H9 (cell line): ENCODE measurements around the gene WDR7. TPM values are rescaled to one million over a fixed set of nuclear protein-coding genes. Genes with fewer than 3 reads are reported as not detected.
A peak's percentile ranks its signal among the peaks of the same experiment; 100 is the strongest.

ENCODE experiments used
- DNase-seq: peaks from one replicate; pipeline ENCODE4 v3.0.0-alpha.2; 2017
- H2AFZ ChIP-seq: one replicate; pipeline ENCODE4 v1.6.1; 2013; ENCODE audit warnings: mild to moderate bottlenecking, low read length, control low read depth, moderate library complexity
- H2AK5ac ChIP-seq: 2 replicates; pipeline ENCODE4 v1.6.1; 2013; ENCODE audit warnings: low read length, control low read depth, mixed read lengths; ENCODE audit not compliant: insufficient read length
- H2BK120ac ChIP-seq: one replicate; pipeline ENCODE4 v1.6.1; 2013; ENCODE audit warnings: low read depth, mild to moderate bottlenecking, low read length, control low read depth, inconsistent platforms; ENCODE audit not compliant: poor library complexity, severe bottlenecking
- H2BK12ac ChIP-seq: 2 replicates; pipeline ENCODE4 v1.6.1; 2013; ENCODE audit warnings: low read length, control low read depth, mixed read lengths, low read depth; ENCODE audit not compliant: insufficient read length
- H2BK15ac ChIP-seq: 2 replicates; pipeline ENCODE4 v1.6.1; 2013; ENCODE audit warnings: low read depth, low read length, control low read depth
- H2BK20ac ChIP-seq: one replicate; pipeline ENCODE4 v1.6.1; 2013; ENCODE audit warnings: low read depth, mild to moderate bottlenecking, low read length, control low read depth, inconsistent platforms; ENCODE audit not compliant: poor library complexity, severe bottlenecking
- H2BK5ac ChIP-seq: 2 replicates; pipeline ENCODE4 v1.6.1; 2013; ENCODE audit warnings: low read length, control low read depth, mixed read lengths; ENCODE audit not compliant: insufficient read length
- H3K14ac ChIP-seq: 2 replicates; pipeline ENCODE4 v1.6.1; 2013; ENCODE audit warnings: low read length, control low read depth; ENCODE audit not compliant: insufficient read depth
- H3K18ac ChIP-seq: 2 replicates; pipeline ENCODE4 v1.6.1; 2013; ENCODE audit warnings: low read depth, mild to moderate bottlenecking, mixed read lengths, low read length, control low read depth; ENCODE audit not compliant: insufficient read length
- H3K23ac ChIP-seq: 2 replicates; pipeline ENCODE4 v1.6.1; 2013; ENCODE audit warnings: low read length, control low read depth, mixed read lengths, low read depth; ENCODE audit not compliant: insufficient read length
- H3K23me2 ChIP-seq: 2 replicates; pipeline ENCODE4 v1.6.1; 2013; ENCODE audit warnings: low read depth, mild to moderate bottlenecking, mixed read lengths, low read length, control low read depth; ENCODE audit not compliant: insufficient read length, poor library complexity, severe bottlenecking
- H3K27ac ChIP-seq: 2 replicates; pipeline ENCODE4 v1.5.1; 2013; ENCODE audit warnings: low read length, control low read depth, mixed read lengths, low read depth; ENCODE audit not compliant: insufficient read length
- H3K27me3 ChIP-seq: 2 replicates; pipeline ENCODE4 v1.6.1; 2013; ENCODE audit warnings: low read length, control low read depth, inconsistent platforms; ENCODE audit not compliant: insufficient read depth
- H3K4ac ChIP-seq: 2 replicates; pipeline ENCODE4 v1.6.1; 2013; ENCODE audit warnings: low read depth, mild to moderate bottlenecking, control low read depth, inconsistent platforms, low read length, moderate library complexity
- H3K4me1 ChIP-seq: 2 replicates; pipeline ENCODE4 v1.6.1; 2013; ENCODE audit warnings: low read length, control low read depth, inconsistent platforms; ENCODE audit not compliant: insufficient read depth
- H3K4me2 ChIP-seq: 2 replicates; pipeline ENCODE4 v1.6.1; 2013; ENCODE audit warnings: low read length, control low read depth, mixed read lengths; ENCODE audit not compliant: insufficient read length, insufficient read depth
- H3K56ac ChIP-seq: 2 replicates; pipeline ENCODE4 v1.6.1; 2013; ENCODE audit warnings: low read depth, mild to moderate bottlenecking, mixed read lengths, low read length, control low read depth; ENCODE audit not compliant: insufficient read length
- H3K79me1 ChIP-seq: 2 replicates; pipeline ENCODE4 v1.6.1; 2013; ENCODE audit warnings: low read depth, mild to moderate bottlenecking, moderate library complexity, low read length, control low read depth, inconsistent platforms; ENCODE audit not compliant: insufficient read depth, poor library complexity, severe bottlenecking
- H3K79me2 ChIP-seq: 2 replicates; pipeline ENCODE4 v1.6.1; 2013; ENCODE audit warnings: low read length, control low read depth, inconsistent platforms; ENCODE audit not compliant: insufficient read depth
- H3K9ac ChIP-seq: 2 replicates; pipeline ENCODE4 v1.6.1; 2013; ENCODE audit warnings: low read length, control low read depth, mixed read lengths; ENCODE audit not compliant: insufficient read length; ENCODE audit errors: extremely low read depth
- H3K9me3 ChIP-seq: one replicate; pipeline ENCODE4 v1.6.1; 2013; ENCODE audit warnings: low read depth, low read length, inconsistent platforms; ENCODE audit not compliant: control insufficient read depth
- H3T11ph ChIP-seq: one replicate; pipeline ENCODE4 v1.6.1; 2013; ENCODE audit warnings: mild to moderate bottlenecking, low read length, control low read depth, inconsistent platforms
- H4K20me1 ChIP-seq: one replicate; pipeline ENCODE4 v1.6.1; 2013; ENCODE audit not compliant: control insufficient read depth, insufficient read length, insufficient read depth
- H4K5ac ChIP-seq: 2 replicates; pipeline ENCODE4 v1.6.1; 2013; ENCODE audit warnings: low read depth, mild to moderate bottlenecking, mixed read lengths, low read length, control low read depth; ENCODE audit not compliant: insufficient read length
- H4K8ac ChIP-seq: replicated peaks from 2 replicates; pipeline ENCODE4 v1.6.1; 2013; ENCODE audit warnings: low read length, control low read depth, mixed read lengths, low read depth; ENCODE audit not compliant: insufficient read length
- H4K91ac ChIP-seq: 2 replicates; pipeline ENCODE4 v1.6.1; 2013; ENCODE audit warnings: low read depth, mild to moderate bottlenecking, moderate library complexity, mixed read lengths, low read length, control low read depth; ENCODE audit not compliant: insufficient read length
- H3K27ac Mint-ChIP-seq, 3 experiments: 2 replicates in 2 of 3; 3 replicates in 1 of 3; pipeline ENCODE4 v1.8.0; 2020 to 2021; ENCODE audit warnings: mixed read lengths in 3 of 3, mild to moderate bottlenecking in 1 of 3, moderate library complexity in 1 of 3
- H3K27me3 Mint-ChIP-seq: 2 replicates; pipeline ENCODE4 v1.8.0; 2021; ENCODE audit warnings: low read depth, mild to moderate bottlenecking, moderate library complexity, mixed read lengths
- H3K36me3 Mint-ChIP-seq, 3 experiments: 2 replicates in 2 of 3; 3 replicates in 1 of 3; pipeline ENCODE4 v1.8.0; 2020 to 2021; ENCODE audit warnings: low read depth in 3 of 3, mixed read lengths in 3 of 3; ENCODE audit not compliant: insufficient read depth in 1 of 3
- H3K4me1 Mint-ChIP-seq, 2 experiments: 2 replicates each; pipeline ENCODE4 v1.8.0; 2020; ENCODE audit warnings: mixed read lengths in 2 of 2
- H3K4me3 Mint-ChIP-seq, 2 experiments: 2 replicates in 1 of 2; 3 replicates in 1 of 2; pipeline ENCODE4 v1.8.0; 2020 to 2021; ENCODE audit warnings: mild to moderate bottlenecking in 2 of 2, mixed read lengths in 2 of 2, moderate library complexity in 1 of 2
- H3K9me3 Mint-ChIP-seq, 2 experiments: 2 replicates in 1 of 2; 3 replicates in 1 of 2; pipeline ENCODE4 v1.8.0; 2020; ENCODE audit warnings: mild to moderate bottlenecking in 2 of 2, mixed read lengths in 2 of 2, moderate library complexity in 1 of 2
- WGBS: extraction: QIAGEN DNeasy Blood & Tissue Kit; methylation state at CpG from one replicate; pipeline ENCODE4 v1.1.7; 2013; ENCODE audit warnings: missing lambda C conversion rate, low lambda C conversion rate, mixed read lengths; ENCODE audit not compliant: insufficient read length; ENCODE audit errors: extremely low coverage; 5-methylcytosine and 5-hydroxymethylcytosine counted together
- total RNA-seq: library from RNA; stranded (reverse); gene quantifications from 2 replicates; pipeline ENCODE4 v1.2.1, GENCODE V29; 2021
- TF ChIP-seq, protein P1 (sequence below): fragments of 200-600 bp; sonication (generic); conservative IDR thresholded peaks from 3 replicates; pipeline ENCODE4 v1.8.0; 2021; ENCODE audit warnings: antibody characterized with exemption, mild to moderate bottlenecking

Gene WDR7
- total RNA-seq, 1 experiment from 2014 or later = 14.8 TPM

DNA sequence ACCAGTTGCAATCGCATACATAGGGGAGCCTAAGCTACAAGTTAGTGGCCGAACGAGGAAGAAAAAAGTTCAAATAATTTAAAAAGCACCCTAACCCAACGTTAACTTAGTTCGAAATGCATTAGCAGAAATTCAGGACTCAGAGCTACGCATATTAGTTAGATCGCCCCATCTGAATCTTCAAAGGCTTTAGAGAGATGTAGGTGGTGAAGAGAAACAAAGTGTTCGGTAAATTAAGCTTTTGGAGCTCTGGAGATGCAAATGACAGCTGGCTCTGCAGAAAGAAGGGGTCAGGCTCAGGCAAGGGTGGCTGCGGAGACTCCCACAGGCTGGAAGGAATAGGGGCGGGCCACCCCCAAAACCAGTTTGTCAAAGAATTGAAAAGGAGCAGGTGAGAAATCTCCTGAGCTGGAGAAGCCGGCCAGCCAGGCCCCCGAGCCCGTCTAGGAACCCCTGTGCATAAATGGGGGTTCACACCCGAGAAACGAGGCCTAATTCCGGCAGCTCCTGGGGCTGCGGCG lies 13.4 kb upstream of the WDR7 start:
- Histone ChIP-seq H3K9ac (peak overlapping the region; percentile 85), H3K18ac (peak overlapping the region; percentile 89), H3K56ac (no peak overlapping the region), H3K23ac (no peak overlapping the region), H2BK20ac (no peak overlapping the region), H3K9me3 (no peaks in the 10 kb centered on the region), H3K4ac (no peak overlapping the region), H3K27ac (no peak overlapping the region), H4K5ac (no peak overlapping the region), H3K4me1 (no peaks in the 10 kb centered on the region), H3K79me1 (no peaks in the 10 kb centered on the region), H2AK5ac (no peak overlapping the region), H2BK15ac (no peak overlapping the region), H4K20me1 (no peaks in the 10 kb centered on the region), H3K27me3 (no peaks in the 10 kb centered on the region), H2BK12ac (no peak overlapping the region), H3K14ac (peak overlapping the region; percentile 93), H3K79me2 (peaks cover 37% of the 10 kb centered on the region), H2BK5ac (peak overlapping the region; percentile 32), H3K23me2 (peaks cover 8% of the 10 kb centered on the region), H2BK120ac (no peak overlapping the region), H2AFZ (no peak overlapping the region), H3T11ph (no peak overlapping the region), H3K4me2 (peak overlapping the region; percentile 99), H4K91ac (no peak overlapping the region), H4K8ac (no peak overlapping the region)
- Mint-ChIP-seq H3K4me3 (peak overlapping the region; percentile 98 to 99), H3K27ac (peak overlapping the region; percentile 99 to 100 (median 100)), H3K4me1 (peaks cover 11 to 16% of the 10 kb centered on the region in 2 experiments), H3K9me3 (no peaks in the 10 kb centered on the region; a peak in 1 of 5 replicates), H3K36me3 (peaks cover 9 to 20% (median 16%) of the 10 kb centered on the region in 3 experiments; a peak in 6 of 7 replicates), H3K27me3 (peaks cover 7% of the 10 kb centered on the region)
- TF ChIP-seq, protein P1, sequence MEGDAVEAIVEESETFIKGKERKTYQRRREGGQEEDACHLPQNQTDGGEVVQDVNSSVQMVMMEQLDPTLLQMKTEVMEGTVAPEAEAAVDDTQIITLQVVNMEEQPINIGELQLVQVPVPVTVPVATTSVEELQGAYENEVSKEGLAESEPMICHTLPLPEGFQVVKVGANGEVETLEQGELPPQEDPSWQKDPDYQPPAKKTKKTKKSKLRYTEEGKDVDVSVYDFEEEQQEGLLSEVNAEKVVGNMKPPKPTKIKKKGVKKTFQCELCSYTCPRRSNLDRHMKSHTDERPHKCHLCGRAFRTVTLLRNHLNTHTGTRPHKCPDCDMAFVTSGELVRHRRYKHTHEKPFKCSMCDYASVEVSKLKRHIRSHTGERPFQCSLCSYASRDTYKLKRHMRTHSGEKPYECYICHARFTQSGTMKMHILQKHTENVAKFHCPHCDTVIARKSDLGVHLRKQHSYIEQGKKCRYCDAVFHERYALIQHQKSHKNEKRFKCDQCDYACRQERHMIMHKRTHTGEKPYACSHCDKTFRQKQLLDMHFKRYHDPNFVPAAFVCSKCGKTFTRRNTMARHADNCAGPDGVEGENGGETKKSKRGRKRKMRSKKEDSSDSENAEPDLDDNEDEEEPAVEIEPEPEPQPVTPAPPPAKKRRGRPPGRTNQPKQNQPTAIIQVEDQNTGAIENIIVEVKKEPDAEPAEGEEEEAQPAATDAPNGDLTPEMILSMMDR = no peak
- no CpG with 5 or more reads among the region's 18 CpGs for WGBS
- no peak for DNase-seq
